PC-3 (cell line): Measurements from ENCODE around the gene RAP1GAP.

Experiments
- CTCF ChIP-seq: fragments of 300-600 bp; sonication (generic); conservative IDR thresholded peaks from 2 replicates; pipeline ENCODE4 v1.5.1; 2017; ENCODE audit warnings: antibody characterized with exemption, low read depth, mild to moderate bottlenecking, low read length
- EZH2phosphoT487 ChIP-seq: fragments of 300-600 bp; sonication (generic); IDR thresholded peaks from 2 replicates; pipeline ENCODE4 v1.6.1; 2018; ENCODE audit warnings: mild to moderate bottlenecking, antibody characterized with exemption, low read length, borderline replicate concordance

DNA sequence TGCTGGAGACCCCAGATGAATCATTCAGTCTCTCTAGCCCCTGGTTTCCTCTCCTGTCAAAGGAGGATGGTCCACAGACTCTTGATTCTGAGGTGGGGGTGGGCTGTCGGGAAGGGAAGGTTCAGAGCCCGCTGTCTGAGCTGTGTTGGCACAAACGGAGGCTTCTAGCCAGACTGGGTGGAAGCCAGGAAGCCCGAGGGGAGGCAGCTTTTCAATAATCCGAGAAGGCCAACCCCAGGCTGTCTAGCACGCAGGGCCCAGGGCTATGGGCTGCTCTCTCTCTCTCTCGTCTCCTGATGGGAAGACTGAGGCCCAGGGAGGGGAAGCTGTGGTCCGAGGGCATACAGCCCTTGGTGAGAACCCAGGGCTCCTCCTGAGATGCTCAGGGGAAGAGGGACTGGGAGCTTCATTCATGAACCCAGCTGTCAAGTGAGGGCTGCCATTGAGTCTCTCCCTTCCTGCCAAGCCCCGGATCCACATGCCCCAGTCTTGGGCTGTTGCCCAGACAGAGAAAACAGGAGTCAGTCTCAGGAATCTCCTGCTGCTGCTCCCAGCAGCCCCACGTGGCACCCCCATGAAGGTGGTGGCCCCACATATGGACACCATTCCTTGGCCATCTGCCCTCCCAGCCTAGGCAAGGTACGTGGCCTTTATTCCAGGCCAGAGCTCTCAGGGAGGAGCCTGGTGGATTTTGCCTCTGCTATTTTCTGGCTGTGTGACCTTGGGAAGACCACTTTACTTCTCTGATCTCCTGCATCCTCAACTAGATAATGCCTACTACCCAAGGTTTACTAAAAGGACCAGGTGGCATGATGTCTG lies 44.4 kb downstream of the RAP1GAP start:
- TF ChIP-seq CTCF (no peak), EZH2phosphoT487 (no peak)
